HG03066 (cell line): ENCODE data around the gene GLIS1.

Experiments
- ATAC-seq: cut with Tn5 transposase; IDR thresholded peaks from one replicate; pipeline ENCODE4 v1.9.1; 2021; ENCODE audit warnings: low read depth; ENCODE audit not compliant: unreplicated experiment

The GLIS1 gene

DNA sequence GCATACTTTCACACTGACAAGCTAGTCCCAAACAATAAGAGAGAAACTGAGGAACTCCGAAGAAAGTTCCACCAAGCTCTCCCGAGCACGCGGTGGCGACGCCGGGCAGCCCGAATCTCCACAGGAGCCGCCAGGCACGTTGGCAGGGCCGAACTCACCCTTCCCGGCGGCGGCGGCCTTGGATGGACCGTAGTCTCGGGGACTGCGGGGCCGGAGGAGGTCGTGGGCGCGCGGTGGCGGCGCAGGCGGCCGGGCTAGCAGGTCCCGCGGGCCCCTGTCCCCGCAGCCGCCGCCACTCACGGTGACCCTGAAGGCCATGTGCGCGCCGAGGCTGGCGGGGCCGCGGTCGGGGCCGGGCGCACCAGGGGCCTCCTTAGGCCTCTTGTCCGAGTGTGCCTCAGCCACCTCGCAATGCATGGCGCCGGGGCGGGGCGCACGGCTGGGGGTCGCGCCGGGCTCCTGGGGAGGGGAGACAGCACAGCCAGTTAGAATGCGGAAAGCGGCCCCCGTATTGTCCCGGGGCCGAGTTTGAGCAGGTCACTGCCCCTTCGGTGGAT, 1.2 kb downstream of the GLIS1 start:
- ATAC-seq = no peak

DNA sequence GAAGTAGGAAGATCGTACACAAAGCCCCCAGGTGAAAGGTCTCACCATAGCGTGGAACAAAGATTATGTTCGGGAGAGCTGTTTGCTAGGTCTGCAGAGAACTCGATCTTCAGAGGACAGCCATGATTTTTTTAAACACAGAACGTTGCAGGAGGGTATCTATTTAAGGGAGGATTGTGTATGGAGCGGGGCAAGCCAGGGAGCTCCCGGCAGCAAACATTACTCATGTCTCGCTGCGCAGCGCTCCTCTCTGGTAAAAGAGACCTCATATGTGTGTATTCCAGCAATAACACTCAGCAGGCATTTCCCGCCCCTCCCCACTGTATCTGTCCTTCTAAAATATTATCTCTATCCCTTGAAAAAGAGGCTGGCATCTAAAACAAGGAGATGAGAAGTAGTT, 2.7 kb downstream of the GLIS1 start:
- ATAC-seq = no peak

GRCh38 chr1:53735681-53736080, 3.3 kb downstream of the GLIS1 start:
- ATAC-seq = no peak

DNA sequence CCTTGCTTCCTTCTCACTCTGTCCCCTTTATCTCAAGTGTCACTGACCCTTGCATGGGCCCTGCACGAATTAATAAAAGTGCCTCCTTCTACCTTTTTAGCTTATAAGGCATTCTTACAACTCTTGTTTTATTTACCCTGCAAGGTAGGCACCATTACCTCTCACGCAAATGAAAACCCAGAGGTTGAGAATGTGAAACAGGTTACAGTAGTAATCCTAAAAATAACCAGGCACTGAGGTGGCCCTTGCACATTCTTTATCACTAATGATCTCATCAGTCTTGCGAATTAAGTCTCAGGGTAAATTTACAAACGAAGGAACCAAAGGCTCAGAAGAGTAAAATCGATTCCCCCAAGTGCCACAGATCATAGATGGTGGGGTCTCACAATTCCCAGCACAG, 3.7 kb downstream of the GLIS1 start:
- no peak for ATAC-seq

DNA sequence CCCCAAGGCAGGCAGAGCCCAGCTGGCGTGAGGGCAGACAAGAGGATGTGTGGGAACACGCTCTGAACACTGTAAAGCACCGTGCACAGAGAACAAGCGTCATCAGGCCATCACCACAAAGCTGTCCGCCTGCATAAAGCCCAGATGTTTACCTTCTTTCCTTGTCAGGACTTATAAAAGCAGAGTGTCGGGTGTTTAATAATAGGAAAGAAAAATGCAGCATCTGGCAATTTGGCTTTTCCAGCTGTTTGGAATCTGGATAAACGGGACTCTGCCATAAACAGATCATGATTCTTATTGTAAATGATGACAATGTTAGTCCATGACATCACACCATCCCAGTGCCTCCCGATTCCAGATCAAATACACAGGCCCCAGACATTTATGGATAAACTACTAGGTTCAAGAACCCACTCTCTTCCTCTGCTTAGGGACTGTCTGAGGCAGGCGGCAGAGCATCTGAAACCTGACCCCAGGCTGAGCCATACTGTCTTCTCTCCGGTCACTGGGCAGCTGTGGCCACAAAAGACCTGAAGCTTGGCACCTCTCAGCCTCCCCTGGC, 4.2 kb downstream of the GLIS1 start:
- ATAC-seq = no peak

DNA sequence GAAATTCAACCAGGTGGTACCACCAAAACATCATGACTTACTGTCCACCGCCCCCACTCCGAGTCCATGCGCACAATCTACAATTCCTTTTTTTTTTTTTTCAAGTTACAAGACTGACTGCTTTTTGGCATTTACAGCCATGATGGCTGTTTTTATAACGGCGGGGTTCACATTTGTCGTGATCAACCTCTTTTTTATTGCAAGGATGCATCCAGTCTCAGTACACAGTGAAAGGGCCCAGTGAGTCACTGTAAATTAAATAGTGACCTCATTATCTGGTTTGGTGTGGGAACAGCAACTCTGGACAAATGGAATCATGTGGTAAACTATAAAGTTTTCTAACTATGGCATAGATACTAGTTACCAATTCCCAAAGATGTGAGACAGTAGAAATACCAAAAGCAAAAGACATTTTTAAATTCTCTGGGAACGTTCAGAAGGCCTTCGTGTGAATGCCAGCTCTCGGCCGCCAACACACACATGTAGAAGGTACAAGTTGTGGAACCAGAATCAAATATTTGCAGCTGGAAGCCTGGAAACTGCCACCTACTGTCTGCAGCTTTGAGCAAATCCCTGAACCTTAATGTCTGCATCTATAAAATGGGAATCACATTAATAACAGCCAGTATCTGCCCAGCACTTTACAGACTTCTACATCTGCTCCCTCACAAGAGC, 4.9 kb downstream of the GLIS1 start:
- no peak for ATAC-seq

- no peak for ATAC-seq
Measured at GRCh38 chr1:53733447-53733931, 5.5 kb downstream of the GLIS1 start.

DNA sequence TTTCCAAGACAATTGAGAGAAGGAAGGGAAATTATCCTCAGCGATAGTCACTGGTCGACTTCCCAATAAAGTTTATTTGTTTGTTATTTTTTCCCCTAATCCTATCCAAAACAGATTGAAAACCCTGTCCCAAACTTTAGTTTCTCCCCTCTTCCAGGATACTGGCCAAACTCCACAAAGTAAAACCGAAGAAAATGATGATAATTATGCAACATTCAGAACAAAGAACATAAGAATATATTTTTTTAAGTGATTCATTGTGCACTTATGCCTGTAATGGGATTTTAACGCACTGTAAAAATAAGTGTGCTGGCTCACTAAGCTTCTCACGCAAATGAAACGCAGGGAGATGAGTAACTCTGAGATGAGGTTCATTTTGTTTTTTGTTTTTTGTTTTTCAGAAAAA, 6.0 kb downstream of the GLIS1 start:
- no peak for ATAC-seq

DNA sequence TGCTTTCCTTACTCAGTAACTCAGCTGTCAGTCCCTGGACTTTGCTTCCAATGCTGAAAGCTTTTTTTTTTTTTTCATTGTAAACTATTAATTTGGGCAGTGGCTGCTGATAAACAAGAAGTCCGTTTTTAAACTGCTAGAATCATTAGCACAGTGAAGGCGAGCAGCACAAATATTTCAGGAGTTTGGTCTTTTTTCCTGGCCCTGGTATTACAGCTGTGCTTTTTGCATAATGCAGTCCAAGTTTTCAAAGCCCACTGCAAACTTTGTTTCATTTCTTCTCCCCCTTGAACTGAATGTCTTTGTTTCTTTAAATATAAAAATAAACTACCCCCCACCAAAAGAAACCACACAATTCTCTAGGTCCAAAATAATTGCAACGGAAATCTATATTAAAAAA, 6.6 kb downstream of the GLIS1 start:
- no peak for ATAC-seq

DNA sequence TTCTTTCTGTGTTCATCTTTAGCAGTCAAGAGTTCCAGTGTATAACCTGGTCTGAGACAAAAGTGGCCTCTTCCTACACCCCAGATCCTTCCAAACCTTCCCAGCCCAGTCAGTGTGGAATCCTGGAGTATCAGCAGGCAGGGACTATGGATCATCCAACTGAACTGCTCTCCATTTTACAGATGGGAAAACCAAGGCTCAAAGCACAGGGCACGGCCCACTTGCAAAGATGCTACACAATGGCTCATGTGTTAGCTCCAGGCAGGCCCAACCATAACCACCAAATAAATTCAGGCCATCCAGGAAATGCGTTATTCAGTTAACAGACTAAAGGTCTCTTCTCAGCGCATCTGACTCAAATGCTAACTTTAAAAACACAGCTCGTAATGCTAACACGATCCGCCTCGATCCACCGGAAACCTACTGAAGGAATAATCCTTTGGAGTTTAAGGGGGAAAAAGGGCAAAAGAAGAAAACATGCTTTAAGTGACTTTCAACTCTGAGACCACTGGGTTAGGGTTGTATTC, 7.1 kb downstream of the GLIS1 start:
- ATAC-seq = no peak

GRCh38 chr1:53731043-53731600, 7.8 kb downstream of the GLIS1 start:
- no peak for ATAC-seq

- no peak for ATAC-seq
Measured at GRCh38 chr1:53730224-53730865, 8.6 kb downstream of the GLIS1 start.

DNA sequence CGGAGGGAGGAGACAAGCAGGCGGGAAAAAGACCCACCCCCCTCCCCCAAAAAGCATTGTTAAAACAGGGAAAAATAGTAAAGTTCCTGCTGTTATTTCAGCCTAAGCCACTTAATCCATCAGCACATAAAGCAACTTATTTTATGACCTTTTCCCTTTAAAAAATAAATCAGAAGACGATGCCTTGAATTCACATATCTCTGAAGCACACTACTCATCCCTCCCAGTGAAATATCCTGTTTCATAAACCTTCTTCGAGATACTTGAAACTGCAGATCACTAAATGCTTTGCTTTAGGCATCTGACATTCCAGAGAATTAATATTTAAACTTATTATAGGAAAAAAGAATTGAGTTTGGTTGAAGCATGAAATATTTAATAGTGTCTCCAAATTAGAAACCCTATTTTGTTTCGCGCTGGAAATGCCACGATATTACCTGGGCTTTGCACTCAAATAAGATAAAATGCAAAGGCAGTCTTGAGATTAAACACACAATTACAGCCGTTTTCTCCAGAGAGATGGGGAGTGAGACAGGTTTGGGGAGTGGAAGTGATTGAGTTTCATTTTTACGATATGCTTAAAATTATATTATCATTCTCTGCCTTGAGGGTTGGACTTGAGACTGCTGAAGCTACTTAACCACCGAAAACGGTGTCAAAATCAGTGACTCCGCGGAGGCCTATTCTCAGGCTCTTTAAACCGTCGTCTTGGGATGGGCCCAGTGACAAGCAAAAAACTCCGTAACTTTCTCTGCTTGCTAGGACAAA, 9.3 kb downstream of the GLIS1 start:
- ATAC-seq = no peak

DNA sequence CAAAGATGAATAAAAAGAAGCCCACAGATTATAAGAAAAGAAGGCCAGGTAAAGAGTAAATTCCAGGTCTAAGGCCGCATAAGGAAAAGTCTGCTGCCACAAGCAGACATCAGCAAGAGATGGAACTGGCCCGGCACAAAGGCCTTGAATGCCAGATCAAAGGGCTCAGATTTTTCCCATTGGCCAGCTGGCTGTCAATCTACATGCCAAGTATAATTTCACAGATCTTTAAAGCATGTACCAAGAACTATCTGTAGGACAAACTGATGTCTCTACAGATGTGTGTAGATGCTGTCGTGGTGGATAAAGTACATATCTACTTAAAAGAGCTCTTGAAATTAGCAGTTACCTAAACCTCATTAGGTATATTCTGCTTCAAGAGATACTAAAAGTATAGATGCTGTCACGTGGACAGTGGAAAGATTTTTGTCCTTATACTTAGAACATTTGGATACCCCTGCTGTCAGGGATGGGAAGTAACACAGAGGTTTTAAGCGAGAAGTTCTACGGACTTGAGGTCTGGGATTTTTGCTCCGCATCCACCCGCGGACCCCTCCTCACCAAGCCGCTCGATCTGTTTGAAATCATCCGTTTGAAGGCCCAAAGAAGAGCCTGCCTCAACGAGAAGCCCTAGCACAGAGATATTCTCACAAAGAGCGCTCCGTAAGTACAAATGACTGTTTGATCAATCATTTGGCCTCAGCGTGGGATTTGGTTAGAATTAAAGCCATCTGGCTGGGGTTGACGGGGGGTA, 10.1 kb downstream of the GLIS1 start:
- ATAC-seq = no peak

GRCh38 chr1:53728196-53728595, 10.8 kb downstream of the GLIS1 start:
- no peak for ATAC-seq

DNA sequence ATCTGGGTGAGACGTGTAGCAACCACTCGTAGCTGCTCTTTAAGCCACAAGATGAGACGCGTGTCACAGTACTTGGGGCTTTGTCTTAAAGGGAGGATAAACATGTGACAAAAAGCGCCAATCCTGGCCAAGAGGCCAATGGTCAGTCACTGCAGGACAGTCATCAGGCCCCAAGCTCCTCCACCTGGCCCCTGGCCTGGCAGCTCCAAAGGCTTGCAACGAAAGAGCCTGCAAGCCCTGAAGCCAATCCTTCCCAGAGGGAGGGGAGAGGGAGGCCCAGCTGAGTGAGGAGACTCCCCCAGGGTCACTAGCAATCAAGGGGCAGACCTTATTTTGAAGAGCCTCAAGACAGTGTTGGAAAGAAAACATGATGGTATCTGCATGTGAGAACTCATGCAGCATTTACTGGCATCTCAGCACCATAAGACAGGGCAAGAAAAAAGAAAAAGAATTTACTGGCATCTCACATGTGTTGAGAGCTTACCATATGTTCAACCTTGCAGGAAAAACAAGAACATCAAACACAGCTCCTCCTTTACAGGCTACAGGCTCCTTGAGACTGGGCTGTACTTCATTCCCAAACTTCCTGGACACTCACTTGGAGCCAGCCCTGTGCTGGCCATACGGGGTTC, 11.4 kb downstream of the GLIS1 start:
- no peak for ATAC-seq

GRCh38 chr1:53726009-53726600, 12.9 kb downstream of the GLIS1 start:
- no peak for ATAC-seq

DNA sequence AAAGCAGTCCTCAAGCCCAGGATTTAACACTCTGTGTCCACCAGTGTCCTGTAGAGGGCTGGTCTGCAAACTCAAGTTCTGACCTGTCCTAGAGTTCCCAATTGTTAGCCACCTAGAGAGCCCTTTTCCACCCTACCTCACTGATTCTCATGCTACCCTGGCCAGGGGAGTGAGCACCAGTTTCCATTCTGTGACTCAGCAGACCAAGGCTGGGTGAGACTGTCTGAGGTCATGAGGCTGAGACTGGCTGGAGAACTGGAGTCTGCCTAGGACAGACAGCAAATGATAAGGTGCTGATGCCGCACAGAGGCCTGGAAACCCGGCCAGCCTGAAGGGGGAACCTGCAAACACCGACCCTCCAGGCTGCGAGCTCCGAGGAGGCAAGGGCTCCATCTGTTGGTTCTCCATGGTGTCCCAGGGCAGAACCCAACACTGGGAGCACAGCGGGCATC, 13.7 kb downstream of the GLIS1 start:
- no peak for ATAC-seq

GRCh38 chr1:53722025-53722424, 16.9 kb downstream of the GLIS1 start:
- ATAC-seq = no peak
